Measurements from ENCODE around the gene UGT1A9. TPM values are rescaled to one million over a fixed set of nuclear protein-coding genes. Genes with fewer than 3 reads are reported as not detected.

The UGT1A9 gene
- total and polyA plus RNA-seq, 4 donors: not detected

DNA sequence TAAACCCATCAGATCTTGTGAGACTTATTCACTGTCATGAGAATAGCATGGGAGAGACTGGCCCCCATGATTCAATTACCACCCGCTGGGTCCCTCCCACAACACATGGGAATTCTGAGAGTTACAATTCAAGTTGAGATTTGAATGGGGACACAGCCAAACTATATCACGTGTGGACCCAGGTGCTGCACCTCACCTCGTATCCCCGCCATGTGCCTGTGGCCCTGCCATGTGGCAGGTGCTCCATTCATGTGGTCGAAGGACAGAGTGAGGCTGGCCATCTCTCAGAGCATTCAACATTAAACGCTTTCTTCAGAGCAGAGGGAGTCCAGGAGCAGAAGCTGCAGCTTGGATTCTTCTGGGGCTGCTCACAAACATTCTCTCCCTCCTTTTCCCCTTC lies 138.7 kb downstream of the UGT1A9 start:
- no peak for ATAC-seq (ENCODE audit: insufficient read depth, low FRiP score)
- WGBS, 2 donors: 91 to 92% methylated on average over 6 of the region's 6 CpGs
- H3K4me1 ChIP-seq (ENCODE audit: control insufficient read depth in 5 of 5, insufficient read depth in 5 of 5, low read length in 5 of 5): no peaks in the 10 kb centered on the region
- H3K4me3 ChIP-seq: no peak overlapping the region
- no peaks in the 10 kb centered on the region for H3K27me3 ChIP-seq (ENCODE audit: control insufficient read depth in 3 of 3, insufficient read depth in 3 of 3, low read length in 2 of 3)
- H3K27ac ChIP-seq (ENCODE audit: low read depth in 1 of 2, low read length in 1 of 2): no peak overlapping the region
- H3K9me3 ChIP-seq (ENCODE audit: control insufficient read depth in 4 of 4, insufficient read depth in 3 of 4, low read length in 3 of 4): peaks cover 0 to 2% (median 0%) of the 10 kb centered on the region in 4 donors
- no peak overlapping the region for H3K9ac ChIP-seq (ENCODE audit: insufficient read depth in 1 of 2, low read length in 2 of 2)
- DNase-seq: no peak
- H3K36me3 ChIP-seq (ENCODE audit: control insufficient read depth in 4 of 4, insufficient read depth in 4 of 4, low read length in 4 of 4): no peaks in the 10 kb centered on the region
- no peak for TF ChIP-seq CTCF (IDR thresholded peaks at IDR 0.05; ENCODE audit: control extremely low read depth, extremely low read depth)

DNA sequence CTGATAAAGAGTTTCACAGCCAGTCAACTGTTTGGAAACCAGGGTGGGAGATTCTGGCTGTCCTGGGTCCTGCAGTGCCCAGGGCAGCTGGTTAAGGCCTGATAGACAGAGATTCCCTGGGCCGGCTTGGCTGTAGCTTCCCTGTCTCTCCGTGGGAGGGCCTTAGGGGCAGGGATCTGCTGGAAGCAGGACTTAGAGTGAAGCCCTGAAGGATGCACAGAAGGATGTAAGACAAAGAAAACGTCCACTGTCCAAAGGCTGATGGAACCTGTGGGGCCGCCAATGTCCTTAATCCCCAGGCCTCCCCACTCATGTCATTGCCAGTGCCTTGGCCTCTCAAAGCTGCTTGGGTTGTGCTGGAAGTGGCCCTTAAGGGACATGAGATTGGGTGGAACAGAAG lies 139.4 kb downstream of the UGT1A9 start:
- WGBS, 2 donors: 69 to 74% methylated on average over 4 of the region's 4 CpGs
- DNase-seq: no peak
- Histone ChIP-seq H3K9me3 (ENCODE audit: control insufficient read depth in 4 of 4, insufficient read depth in 3 of 4, low read length in 3 of 4) (peaks cover 0 to 2% (median 0%) of the 10 kb centered on the region in 4 donors), H3K27ac (ENCODE audit: low read depth in 1 of 2, low read length in 1 of 2) (no peak overlapping the region), H3K36me3 (ENCODE audit: control insufficient read depth in 4 of 4, insufficient read depth in 4 of 4, low read length in 4 of 4) (no peaks in the 10 kb centered on the region), H3K9ac (ENCODE audit: insufficient read depth in 1 of 2, low read length in 2 of 2) (no peak overlapping the region), H3K4me1 (ENCODE audit: control insufficient read depth in 5 of 5, insufficient read depth in 5 of 5, low read length in 5 of 5) (no peaks in the 10 kb centered on the region), H3K4me3 (no peak overlapping the region), H3K27me3 (ENCODE audit: control insufficient read depth in 3 of 3, insufficient read depth in 3 of 3, low read length in 2 of 3) (no peaks in the 10 kb centered on the region)
- TF ChIP-seq CTCF (IDR thresholded peaks at IDR 0.05; ENCODE audit: control extremely low read depth, extremely low read depth): no peak
- no peak for ATAC-seq (ENCODE audit: insufficient read depth, low FRiP score)

- Histone ChIP-seq H3K27me3 (ENCODE audit: control insufficient read depth in 3 of 3, insufficient read depth in 3 of 3, low read length in 2 of 3) (no peaks in the 10 kb centered on the region), H3K4me1 (ENCODE audit: control insufficient read depth in 5 of 5, insufficient read depth in 5 of 5, low read length in 5 of 5) (no peaks in the 10 kb centered on the region), H3K4me3 (no peak overlapping the region), H3K27ac (ENCODE audit: low read depth in 1 of 2, low read length in 1 of 2) (no peak overlapping the region), H3K9ac (ENCODE audit: insufficient read depth in 1 of 2, low read length in 2 of 2) (no peak overlapping the region), H3K9me3 (ENCODE audit: control insufficient read depth in 4 of 4, insufficient read depth in 3 of 4, low read length in 3 of 4) (peaks cover 0 to 2% (median 0%) of the 10 kb centered on the region in 4 donors), H3K36me3 (ENCODE audit: control insufficient read depth in 4 of 4, insufficient read depth in 4 of 4, low read length in 4 of 4) (no peaks in the 10 kb centered on the region)
- WGBS, 2 donors: 87 to 96% methylated on average over 8 of the region's 8 CpGs
- ATAC-seq (ENCODE audit: insufficient read depth, low FRiP score) (no peak), DNase-seq (no peak)
- TF ChIP-seq CTCF (IDR thresholded peaks at IDR 0.05; ENCODE audit: control extremely low read depth, extremely low read depth): no peak
Observed at GRCh38 chr2:233811732-233812131, 140.0 kb downstream of the UGT1A9 start.
